GM12878 (cell line): ENCODE results near the gene EMX1. TPM values are rescaled to one million over a fixed set of nuclear protein-coding genes. Genes with fewer than 3 reads are reported as not detected.

Experiments used
- ATAC-seq: fragments of 200-7000 bp; cut with Tn5 transposase; 3 replicates; pipeline ENCODE4 v1.9.1; 2020; ENCODE audit warnings: mild to moderate bottlenecking, moderate library complexity
- BruUV-seq: library from RNA; stranded (reverse); fragments of 400-500 nt; replicated peaks from 2 replicates; lab custom pipeline; 2021; lab: Mats Ljungman, UMichigan
- CTCF ChIA-PET: fragments of 300-600 bp; sonication (Branson Sonifier 250); formaldehyde crosslinking; extraction: SDS; loops from one replicate; lab custom pipeline; 2021; ENCODE audit warnings: inconsistent platforms; lab: Yijun Ruan, JAX
- POLR2A ChIA-PET: fragments of 350-600 bp; formaldehyde crosslinking; extraction: SDS; loops from one replicate; lab custom pipeline; 2021; ENCODE audit warnings: inconsistent platforms; lab: Charles Lee
- RAD21 ChIA-PET: fragments of 300-600 bp; sonication (Branson Sonifier 250); formaldehyde crosslinking; loops from one replicate; lab custom pipeline; 2023; ENCODE audit warnings: antibody characterized with exemption; ENCODE audit not compliant: unreplicated experiment; lab: Charles Lee
- SMC1A ChIA-PET: fragments of 300-600 bp; sonication (Branson Sonifier 250); formaldehyde crosslinking; loops from one replicate; lab custom pipeline; 2023; ENCODE audit not compliant: unreplicated experiment, uncharacterized antibody; lab: Charles Lee
- DNase-seq: peaks from one replicate; pipeline ENCODE4 v3.0.0-alpha.2; 2011; ENCODE audit warnings: low read depth, low spot score
- FAIRE-seq: peaks from 3 replicates; lab custom pipeline; 2011; peaks lifted over from hg19 to GRCh38; lab: Jason Lieb, UNC
- H2AFZ ChIP-seq: 2 replicates; pipeline ENCODE4 v1.6.0; 2011; ENCODE audit warnings: low read depth, low read length, control low read depth; ENCODE audit not compliant: control insufficient read depth
- H3K27ac ChIP-seq: 2 replicates; pipeline ENCODE4 v1.5.1; 2011; ENCODE audit warnings: control low read depth; ENCODE audit not compliant: control insufficient read depth, insufficient read depth
- H3K27me3 ChIP-seq, 2 experiments: replicated peaks in 1 of 2; 2 replicates each; pipeline versions ENCODE4 v1.6.0 to v1.6.1; 2011; ENCODE audit warnings: low read length in 1 of 2; ENCODE audit not compliant: control insufficient read depth in 2 of 2, insufficient read depth in 2 of 2
- H3K36me3 ChIP-seq, 2 experiments: 2 replicates each; pipeline ENCODE4 v1.5.1; 2011; ENCODE audit warnings: low read length in 1 of 2; ENCODE audit not compliant: control insufficient read depth in 2 of 2, insufficient read depth in 2 of 2
- H3K4me1 ChIP-seq: 2 replicates; pipeline ENCODE4 v1.6.1; 2011; ENCODE audit warnings: mild to moderate bottlenecking, low read length, moderate library complexity, mixed read lengths; ENCODE audit not compliant: control insufficient read depth, insufficient read depth
- H3K4me2 ChIP-seq: 2 replicates; pipeline ENCODE4 v1.6.0; 2011; ENCODE audit warnings: control low read depth; ENCODE audit not compliant: control insufficient read depth, insufficient read depth
- H3K4me3 ChIP-seq: fragments of 200-600 bp; sonication (generic); 2 replicates; pipeline ENCODE4 v1.5.1; 2016
- H3K79me2 ChIP-seq: 2 replicates; pipeline ENCODE4 v1.6.0; 2011; ENCODE audit warnings: low read length; ENCODE audit not compliant: control insufficient read depth, insufficient read depth
- H3K9ac ChIP-seq: 2 replicates; pipeline ENCODE4 v1.8.0; 2011; ENCODE audit warnings: low read length, control low read depth, mixed read lengths; ENCODE audit not compliant: control insufficient read depth, insufficient read depth
- H3K9me3 ChIP-seq: replicated peaks from 3 replicates; pipeline ENCODE4 v1.5.1; 2011; ENCODE audit warnings: mild to moderate bottlenecking, low read length; ENCODE audit not compliant: control insufficient read depth, insufficient read depth
- H4K20me1 ChIP-seq: 2 replicates; pipeline ENCODE4 v1.6.0; 2011; ENCODE audit not compliant: control insufficient read depth, insufficient read depth
- BHLHE40 ChIP-seq, 2 experiments: fragments of 450-650 bp in 1 of 2; IDR thresholded peaks; 2 replicates each; pipeline ENCODE4 v1.6.1; 2011 to 2017; ENCODE audit warnings: low read depth in 2 of 2, borderline replicate concordance in 1 of 2, improper control_type of control experiment in 1 of 2, low read length in 1 of 2, mild to moderate bottlenecking in 1 of 2
- CHD1 ChIP-seq: IDR thresholded peaks from 2 replicates; pipeline ENCODE4 v1.6.1; 2012; ENCODE audit warnings: low read depth, low read length, improper control_type of control experiment
- CREB1 ChIP-seq: IDR thresholded peaks from 2 replicates; pipeline ENCODE4 v1.6.1; 2012; ENCODE audit warnings: low read depth, mild to moderate bottlenecking, inconsistent platforms
- HSF1 ChIP-seq: fragments of 150-350 bp; IDR thresholded peaks from 2 replicates; pipeline ENCODE4 v1.6.1; 2014; ENCODE audit warnings: mild to moderate bottlenecking, low read depth, low read length
- JUNB ChIP-seq: IDR thresholded peaks from 2 replicates; pipeline ENCODE4 v1.6.1; 2016; ENCODE audit warnings: antibody characterized with exemption, mild to moderate bottlenecking
- NBN ChIP-seq: fragments of 450-650 bp; IDR thresholded peaks from 2 replicates; pipeline ENCODE4 v1.6.1; 2016
- NR2C2 ChIP-seq: IDR thresholded peaks from 2 replicates; pipeline ENCODE4 v1.6.1; 2011; ENCODE audit warnings: borderline replicate concordance, low read depth; ENCODE audit not compliant: control insufficient read depth, insufficient read length
- PML ChIP-seq: IDR thresholded peaks from 2 replicates; pipeline ENCODE4 v1.6.1; 2012; ENCODE audit warnings: low read length, inconsistent platforms
- POLR2A ChIP-seq: IDR thresholded peaks from 2 replicates; pipeline ENCODE4 v1.6.1; 2011; ENCODE audit warnings: low read depth, mild to moderate bottlenecking, low read length
- RAD21 ChIP-seq: IDR thresholded peaks from 2 replicates; pipeline ENCODE4 v1.6.1; 2011; ENCODE audit warnings: mild to moderate bottlenecking, low read depth, low read length, moderate library complexity; ENCODE audit not compliant: insufficient read depth
- SMAD1 ChIP-seq: fragments of 450-650 bp; IDR thresholded peaks from 2 replicates; pipeline ENCODE4 v1.6.1; 2018; ENCODE audit warnings: mild to moderate bottlenecking, low read depth; ENCODE audit not compliant: partially characterized antibody
- SREBF2 ChIP-seq: IDR thresholded peaks from 2 replicates; pipeline ENCODE4 v1.6.1; 2012; ENCODE audit warnings: mild to moderate bottlenecking, low read length
- TARDBP ChIP-seq: IDR thresholded peaks from 2 replicates; pipeline ENCODE4 v1.6.1; 2016; ENCODE audit warnings: borderline replicate concordance
- TCF3 ChIP-seq: IDR thresholded peaks from 2 replicates; pipeline ENCODE4 v1.6.1; 2012; ENCODE audit warnings: low read depth, mild to moderate bottlenecking, low read length, borderline replicate concordance; ENCODE audit not compliant: insufficient read depth
- WRNIP1 ChIP-seq: IDR thresholded peaks from 2 replicates; pipeline ENCODE4 v1.6.1; 2011; ENCODE audit warnings: low read depth, low read length, improper control_type of control experiment, borderline replicate concordance
- YY1 ChIP-seq: IDR thresholded peaks from 2 replicates; pipeline ENCODE4 v1.6.1; 2011; ENCODE audit warnings: low read depth, mild to moderate bottlenecking, low read length
- ZSCAN29 ChIP-seq: fragments of 450-650 bp; IDR thresholded peaks from 2 replicates; pipeline ENCODE4 v1.6.1; 2017; ENCODE audit warnings: mild to moderate bottlenecking, moderate library complexity
- WGBS: methylation state at CpG from one replicate; pipeline ENCODE4 v1.1.6; 2016; ENCODE audit warnings: low lambda C conversion rate; ENCODE audit not compliant: insufficient replicate concordance, insufficient coverage; ENCODE audit errors: missing lambda C conversion rate; 5-methylcytosine and 5-hydroxymethylcytosine counted together
- in situ Hi-C: fragments of 300-500 bp; cut with MboI; formaldehyde crosslinking; loops from 9 replicates; pipeline ENCODE4 v1.14.3; 2018; ENCODE audit warnings: mixed read lengths
- intact Hi-C: fragments of 100-400 bp; cut with micrococcal nuclease; formaldehyde crosslinking; loops from one replicate; pipeline ENCODE4 v1.14.2; 2022; ENCODE audit not compliant: unreplicated experiment
- polyA plus RNA-seq, 11 experiments: library from polyadenylated mRNA; depleted of rRNA in 4 of 11; unstranded in 6 of 11; stranded (reverse) in 5 of 11; fragments of >200 nt; fragmentation: Nextera tagmentation in 4 of 11; fragmentation: Illumina TruSeq in 1 of 11; extraction: Ambion mirVana in 4 of 11; extraction: Trizol in 1 of 11; gene quantifications; 1 replicate in 1 of 11; 2 replicates in 10 of 11; pipeline versions ENCODE4 v1.2.1 to v1.2.3, GENCODE V29; 2011 to 2016; ENCODE audit warnings: inconsistent platforms in 2 of 11, missing spikeins in 2 of 11, low read depth in 1 of 11
- total RNA-seq, 4 experiments: library from RNA; depleted of rRNA in 3 of 4; stranded (reverse); fragments of >200 nt in 3 of 4; fragmentation: Illumina TruSeq in 1 of 4; extraction: Trizol in 1 of 4; gene quantifications; 2 replicates each; pipeline versions ENCODE4 v1.2.1 to v1.2.3, GENCODE V29; 2013 to 2021
- TF ChIP-seq, protein P1 (sequence below): IDR thresholded peaks from 2 replicates; pipeline ENCODE4 v1.6.1; 2012; ENCODE audit warnings: low read length, inconsistent platforms
- TF ChIP-seq, protein P2 (sequence below): IDR thresholded peaks from 2 replicates; pipeline ENCODE4 v1.6.1; 2012; ENCODE audit warnings: mild to moderate bottlenecking, low read depth, low read length

The EMX1 gene
- total and polyA plus RNA-seq, 10 of the 15 experiments (the other 5 are each of a cell fraction or from before 2014, with no cell fraction given) = 0.07 to 5.1 (median 1.2) TPM; not detected in 1

- SMC1A ChIA-PET = interaction anchor here (0.6 to 9.0 kb wide), 13 partner anchors 10 to 289 kb away, joined by 3 to 134 read pairs (median 13); partner anchors contain the start of gene EMX1
- in situ Hi-C loops (loop anchor here (5.0 kb wide), 2 partner anchors 80 to 285 kb away; no protein-coding TSS in a partner anchor), intact Hi-C loops (loop anchor here (1.0 to 5.0 kb wide), 6 partner anchors 24 to 285 kb away; partner anchors contain the start of genes EMX1 and SFXN5)
- Histone ChIP-seq H3K79me2 (no peaks in the 10 kb centered on the region), H2AFZ (no peak overlapping the region), H3K4me3 (no peak overlapping the region), H3K9ac (no peak overlapping the region), H3K9me3 (no peaks in the 10 kb centered on the region), H4K20me1 (no peaks in the 10 kb centered on the region), H3K4me1 (peaks cover 29% of the 10 kb centered on the region), H3K27ac (no peak overlapping the region), H3K4me2 (no peak overlapping the region), H3K27me3 (no peaks in the 10 kb centered on the region; a peak in 1 of 4 replicates), H3K36me3 (no peaks in the 10 kb centered on the region)
- RAD21 ChIA-PET = interaction anchor here (0.7 to 6.7 kb wide), 16 partner anchors 24 to 320 kb away, joined by 3 to 182 read pairs (median 7); partner anchors contain the start of gene EMX1
- 0% methylated on average over 11 of the region's 11 CpGs for WGBS
- no TSS peak for BruUV-seq
- peak; percentile 86 for ATAC-seq
- no peak for DNase-seq
- POLR2A ChIA-PET = interaction anchor here (0.6 to 4.5 kb wide), 3 partner anchors 24 to 81 kb away, joined by 3 to 42 read pairs (median 3); partner anchors contain the start of gene EMX1
- no peak for FAIRE-seq
- CTCF ChIA-PET = interaction anchor here (0.6 to 14.3 kb wide), 35 partner anchors 10 to 474 kb away, joined by 3 to 437 read pairs (median 7); partner anchors contain the start of genes EMX1, SFXN5 and SMYD5
- TF ChIP-seq NR2C2 = no peak
- TF ChIP-seq, protein P1, sequence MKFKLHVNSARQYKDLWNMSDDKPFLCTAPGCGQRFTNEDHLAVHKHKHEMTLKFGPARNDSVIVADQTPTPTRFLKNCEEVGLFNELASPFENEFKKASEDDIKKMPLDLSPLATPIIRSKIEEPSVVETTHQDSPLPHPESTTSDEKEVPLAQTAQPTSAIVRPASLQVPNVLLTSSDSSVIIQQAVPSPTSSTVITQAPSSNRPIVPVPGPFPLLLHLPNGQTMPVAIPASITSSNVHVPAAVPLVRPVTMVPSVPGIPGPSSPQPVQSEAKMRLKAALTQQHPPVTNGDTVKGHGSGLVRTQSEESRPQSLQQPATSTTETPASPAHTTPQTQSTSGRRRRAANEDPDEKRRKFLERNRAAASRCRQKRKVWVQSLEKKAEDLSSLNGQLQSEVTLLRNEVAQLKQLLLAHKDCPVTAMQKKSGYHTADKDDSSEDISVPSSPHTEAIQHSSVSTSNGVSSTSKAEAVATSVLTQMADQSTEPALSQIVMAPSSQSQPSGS = no peak
- peak in 1 of 2 experiments; percentile 16; a peak in 1 of 4 replicates for TF ChIP-seq BHLHE40 (IDR thresholded peaks at IDR 0.05; ENCODE audit: borderline replicate concordance in 1 of 2, low read depth in 2 of 2, low read length in 1 of 2)
- TF ChIP-seq CREB1 = no peak
- TF ChIP-seq YY1 = 0 out of 2 replicates have a peak, but pooled peaks have one; percentile 30
- TF ChIP-seq PML = no peak
- TF ChIP-seq SMAD1 = no peak
- TF ChIP-seq NBN = no peak
- TF ChIP-seq RAD21 = peak; percentile 86
- TF ChIP-seq POLR2A = no peak
- TF ChIP-seq, protein P2, sequence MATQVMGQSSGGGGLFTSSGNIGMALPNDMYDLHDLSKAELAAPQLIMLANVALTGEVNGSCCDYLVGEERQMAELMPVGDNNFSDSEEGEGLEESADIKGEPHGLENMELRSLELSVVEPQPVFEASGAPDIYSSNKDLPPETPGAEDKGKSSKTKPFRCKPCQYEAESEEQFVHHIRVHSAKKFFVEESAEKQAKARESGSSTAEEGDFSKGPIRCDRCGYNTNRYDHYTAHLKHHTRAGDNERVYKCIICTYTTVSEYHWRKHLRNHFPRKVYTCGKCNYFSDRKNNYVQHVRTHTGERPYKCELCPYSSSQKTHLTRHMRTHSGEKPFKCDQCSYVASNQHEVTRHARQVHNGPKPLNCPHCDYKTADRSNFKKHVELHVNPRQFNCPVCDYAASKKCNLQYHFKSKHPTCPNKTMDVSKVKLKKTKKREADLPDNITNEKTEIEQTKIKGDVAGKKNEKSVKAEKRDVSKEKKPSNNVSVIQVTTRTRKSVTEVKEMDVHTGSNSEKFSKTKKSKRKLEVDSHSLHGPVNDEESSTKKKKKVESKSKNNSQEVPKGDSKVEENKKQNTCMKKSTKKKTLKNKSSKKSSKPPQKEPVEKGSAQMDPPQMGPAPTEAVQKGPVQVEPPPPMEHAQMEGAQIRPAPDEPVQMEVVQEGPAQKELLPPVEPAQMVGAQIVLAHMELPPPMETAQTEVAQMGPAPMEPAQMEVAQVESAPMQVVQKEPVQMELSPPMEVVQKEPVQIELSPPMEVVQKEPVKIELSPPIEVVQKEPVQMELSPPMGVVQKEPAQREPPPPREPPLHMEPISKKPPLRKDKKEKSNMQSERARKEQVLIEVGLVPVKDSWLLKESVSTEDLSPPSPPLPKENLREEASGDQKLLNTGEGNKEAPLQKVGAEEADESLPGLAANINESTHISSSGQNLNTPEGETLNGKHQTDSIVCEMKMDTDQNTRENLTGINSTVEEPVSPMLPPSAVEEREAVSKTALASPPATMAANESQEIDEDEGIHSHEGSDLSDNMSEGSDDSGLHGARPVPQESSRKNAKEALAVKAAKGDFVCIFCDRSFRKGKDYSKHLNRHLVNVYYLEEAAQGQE = no peak
- TF ChIP-seq SREBF2 = no peak
- no peak for TF ChIP-seq WRNIP1
- no peak for TF ChIP-seq HSF1
- TF ChIP-seq JUNB = no peak
- no peak for TF ChIP-seq TARDBP
- no peak for TF ChIP-seq TCF3
- TF ChIP-seq CHD1 = no peak
- no peak for TF ChIP-seq ZSCAN29
Observed at GRCh38 chr2:72892506-72893173, 24.7 kb upstream of the EMX1 start.
